ENCODE results near the gene DGCR6.
A peak's percentile ranks its signal among the peaks of the same experiment; 100 is the strongest.
"Not testable (repeated sequence)": the region's sequence is repeated elsewhere in the genome, so short reads cannot be mapped to it uniquely, and the experiment has no call there.

Gene DGCR6

GRCh38 chr22:18931905-18932652, 26.0 kb downstream of the DGCR6 start:
- DNase-seq = no peak

- DNase-seq = no peak
Observed at GRCh38 chr22:18933914-18934313, 27.8 kb downstream of the DGCR6 start.

DNA sequence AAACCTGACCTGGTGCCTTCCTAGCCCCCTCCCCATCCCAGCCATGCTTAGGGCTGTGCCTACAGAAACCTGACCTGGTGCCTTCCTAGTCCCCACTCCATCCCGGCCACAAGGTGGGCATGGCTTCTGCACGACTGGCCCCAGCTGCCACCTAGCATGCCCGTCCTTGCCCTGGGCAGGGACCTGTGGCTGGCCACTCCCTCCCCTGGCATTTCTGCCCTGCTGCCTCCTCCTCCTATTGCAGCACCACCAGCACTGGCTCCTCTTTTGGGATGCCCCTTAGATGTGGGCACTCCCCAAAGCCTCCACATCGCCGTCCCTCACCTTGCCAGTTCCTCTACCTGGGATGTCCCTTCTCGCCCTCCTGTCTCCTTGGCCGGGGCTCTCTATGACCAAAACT, 28.6 kb downstream of the DGCR6 start:
- not testable (repeated sequence) for DNase-seq

GRCh38 chr22:18935889-18936529, 29.9 kb downstream of the DGCR6 start, which contains the start of gene PRODH:
TSS of gene PRODH (minus strand) at chr22:18936293. CDS start at chr22:18936287, 6 bp downstream.
- no peak for DNase-seq

- not testable (repeated sequence) for DNase-seq
Observed at GRCh38 chr22:18938691-18939090, 32.6 kb downstream of the DGCR6 start.

DNA sequence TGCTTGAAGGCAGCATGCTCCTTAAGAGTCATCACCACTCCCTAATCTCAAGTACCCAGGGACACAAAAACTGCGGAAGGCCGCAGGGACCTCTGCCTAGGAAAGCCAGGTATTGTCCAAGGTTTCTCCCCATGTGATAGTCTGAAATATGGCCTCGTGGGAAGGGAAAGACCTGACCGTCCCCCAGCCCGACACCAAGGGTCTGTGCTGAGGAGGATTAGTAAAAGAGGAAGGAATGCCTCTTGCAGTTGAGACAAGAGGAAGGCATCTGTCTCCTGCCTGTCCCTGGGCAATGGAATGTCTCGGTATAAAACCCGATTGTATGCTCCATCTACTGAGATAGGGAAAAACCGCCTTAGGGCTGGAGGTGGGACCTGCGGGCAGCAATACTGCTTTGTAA, 41.0 kb downstream of the DGCR6 start:
- DNase-seq = not testable (repeated sequence)

GRCh38 chr22:18947905-18948304, 41.8 kb downstream of the DGCR6 start:
- DNase-seq = no peak

GRCh38 chr22:18950141-18950540, 44.0 kb downstream of the DGCR6 start:
- DNase-seq = no peak

GRCh38 chr22:18952022-18952421, 45.9 kb downstream of the DGCR6 start:
- DNase-seq = no peak

DNA sequence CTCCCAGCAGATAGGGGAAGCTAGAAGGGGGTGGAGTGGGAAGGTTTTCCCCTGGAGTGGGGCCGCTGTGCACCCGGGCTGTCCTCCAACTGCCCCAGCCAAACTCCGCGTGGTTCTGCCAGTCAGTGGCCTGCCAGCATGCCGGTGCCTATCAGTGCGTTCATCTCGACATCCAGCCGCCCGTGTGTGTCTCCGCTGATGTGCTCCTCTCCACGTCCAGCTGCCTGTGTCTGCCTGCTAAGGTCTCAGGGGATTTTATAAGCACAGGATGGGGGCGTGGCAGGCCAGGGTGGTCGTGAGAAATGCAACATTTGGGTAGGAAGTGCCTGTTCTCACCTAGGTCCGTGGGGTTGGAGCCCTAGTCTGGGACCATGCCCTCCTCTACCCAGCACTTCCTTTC, 47.0 kb downstream of the DGCR6 start:
- DNase-seq = not testable (repeated sequence)

DNA sequence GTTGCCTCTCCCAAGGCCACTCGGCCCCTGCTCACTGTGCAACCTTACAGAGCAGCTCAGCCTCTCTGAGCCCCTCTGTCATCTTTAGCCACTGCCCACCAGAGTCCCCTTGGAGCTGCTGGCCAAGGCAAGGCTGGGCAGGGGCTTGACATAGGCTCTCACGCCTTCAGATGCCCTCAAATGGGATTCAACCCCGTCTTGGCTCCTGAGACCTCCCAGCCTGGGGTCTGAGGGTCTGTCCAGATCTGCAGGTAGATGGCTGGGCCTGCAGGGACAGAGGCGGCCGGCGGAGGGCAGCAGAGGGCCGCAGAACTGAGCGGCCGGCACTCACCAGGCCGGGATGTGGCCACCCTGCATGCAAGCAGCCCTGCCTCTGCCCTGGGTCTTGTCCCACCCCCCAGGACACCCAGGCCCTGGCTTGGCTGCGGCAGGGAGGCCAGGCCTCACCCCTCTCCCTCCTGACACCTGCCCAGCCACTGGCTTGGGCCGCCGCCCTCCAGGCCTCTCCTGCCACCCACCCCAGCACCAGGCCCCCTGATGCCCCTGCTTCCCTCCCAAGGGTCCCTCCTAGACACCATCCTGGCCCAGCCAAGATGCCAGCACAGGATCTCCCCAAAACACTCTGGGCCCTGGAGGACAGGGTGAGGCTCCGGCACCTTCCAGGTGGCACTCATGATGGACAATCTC, 48.3 kb downstream of the DGCR6 start:
- DNase-seq = peak; percentile 39

DNA sequence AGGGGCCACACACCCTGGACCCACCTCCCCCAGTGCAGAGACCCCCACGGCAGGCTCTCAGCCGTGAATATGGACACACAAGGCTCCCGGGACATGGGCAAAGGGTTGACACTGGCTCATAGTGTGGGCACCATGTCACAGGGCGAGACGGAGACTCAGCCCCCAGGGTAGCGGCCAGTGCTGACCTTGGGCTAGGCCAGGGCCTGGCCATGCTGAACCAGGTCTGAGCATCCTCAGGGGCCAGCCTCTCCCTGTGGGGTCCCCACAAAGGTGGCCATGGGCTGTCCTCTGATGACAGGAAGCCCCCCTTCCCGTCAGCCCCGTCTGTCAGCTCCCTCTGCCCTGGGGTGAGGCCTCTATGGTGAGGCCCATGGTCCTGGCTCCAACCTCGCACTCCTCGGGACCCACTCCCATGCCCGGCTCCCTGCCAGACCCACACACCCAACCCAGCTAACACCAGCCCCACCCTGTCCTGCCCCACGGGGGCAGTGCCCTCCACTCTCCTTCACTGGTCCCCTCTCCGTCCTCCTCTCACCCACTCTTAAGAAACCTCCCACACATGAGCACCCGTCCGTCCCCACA, 49.0 kb downstream of the DGCR6 start:
- DNase-seq = no peak

DNA sequence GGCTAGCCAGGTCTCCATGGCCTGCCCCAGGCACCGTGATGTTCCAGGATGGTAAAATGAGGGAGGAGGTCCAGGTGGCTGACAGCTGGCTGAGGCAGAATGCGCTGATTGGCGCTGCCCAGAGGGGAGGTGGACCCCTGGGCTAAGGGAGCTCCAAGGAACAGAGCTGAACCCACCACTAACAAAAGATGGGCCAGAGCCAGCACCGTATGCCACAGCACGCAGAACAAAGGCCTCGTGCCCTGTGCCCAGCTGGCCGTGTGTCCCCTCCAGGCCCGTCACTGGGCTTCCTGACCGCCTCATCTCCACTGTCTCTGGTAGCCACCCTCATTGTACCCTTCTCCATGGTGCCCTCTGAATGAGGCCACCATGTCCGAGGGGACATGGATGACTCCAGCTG, 49.6 kb downstream of the DGCR6 start:
- no peak for DNase-seq

- DNase-seq = not testable (repeated sequence)
Observed at GRCh38 chr22:18956121-18956895, 50.2 kb downstream of the DGCR6 start.

- not testable (repeated sequence) for DNase-seq
Observed at GRCh38 chr22:18956956-18957355, 50.8 kb downstream of the DGCR6 start.

DNA sequence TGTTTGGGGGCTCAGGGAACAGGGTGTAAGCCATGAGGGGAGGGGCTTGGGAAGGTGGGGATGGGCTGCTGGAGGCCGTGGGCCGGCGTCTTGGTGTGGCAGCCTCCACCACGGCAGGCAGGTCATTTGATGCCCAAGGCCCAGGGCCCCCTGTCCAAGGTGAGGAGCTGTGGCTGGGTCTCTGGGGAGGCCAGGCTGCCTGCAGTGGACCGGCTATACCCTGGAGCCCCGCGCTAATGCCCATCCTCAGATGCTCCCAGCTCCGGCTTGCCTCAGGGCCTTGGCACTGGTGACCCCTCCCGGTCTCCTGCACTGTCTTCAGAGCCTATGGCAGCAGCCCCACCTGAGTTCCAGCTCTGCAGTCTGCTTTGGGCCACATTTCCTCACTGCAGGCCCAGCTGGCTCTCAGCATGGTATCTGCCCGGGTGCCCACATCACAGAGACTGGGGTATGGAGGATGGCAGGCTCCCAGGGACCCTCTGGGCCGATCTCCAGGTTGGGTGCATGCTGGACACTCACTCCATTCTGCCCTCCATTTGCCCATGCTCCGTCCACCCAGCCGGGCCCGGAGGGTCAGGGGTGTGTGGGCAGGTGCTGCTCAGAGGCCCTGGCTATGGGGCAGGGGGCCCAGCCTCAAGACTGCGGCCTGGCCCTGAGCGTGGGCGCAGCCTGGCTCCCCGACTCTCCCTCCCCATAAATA, 51.7 kb downstream of the DGCR6 start:
- DNase-seq = not testable (repeated sequence)

GRCh38 chr22:18958321-18958705, 52.2 kb downstream of the DGCR6 start:
- peak; percentile 8 for DNase-seq

- DNase-seq = not testable (repeated sequence)
Observed at GRCh38 chr22:18958738-18959137, 52.6 kb downstream of the DGCR6 start.

- DNase-seq = not testable (repeated sequence)
Observed at GRCh38 chr22:18959266-18959665, 53.1 kb downstream of the DGCR6 start.

- not testable (repeated sequence) for DNase-seq
Observed at GRCh38 chr22:18959741-18960140, 53.6 kb downstream of the DGCR6 start.

DNA sequence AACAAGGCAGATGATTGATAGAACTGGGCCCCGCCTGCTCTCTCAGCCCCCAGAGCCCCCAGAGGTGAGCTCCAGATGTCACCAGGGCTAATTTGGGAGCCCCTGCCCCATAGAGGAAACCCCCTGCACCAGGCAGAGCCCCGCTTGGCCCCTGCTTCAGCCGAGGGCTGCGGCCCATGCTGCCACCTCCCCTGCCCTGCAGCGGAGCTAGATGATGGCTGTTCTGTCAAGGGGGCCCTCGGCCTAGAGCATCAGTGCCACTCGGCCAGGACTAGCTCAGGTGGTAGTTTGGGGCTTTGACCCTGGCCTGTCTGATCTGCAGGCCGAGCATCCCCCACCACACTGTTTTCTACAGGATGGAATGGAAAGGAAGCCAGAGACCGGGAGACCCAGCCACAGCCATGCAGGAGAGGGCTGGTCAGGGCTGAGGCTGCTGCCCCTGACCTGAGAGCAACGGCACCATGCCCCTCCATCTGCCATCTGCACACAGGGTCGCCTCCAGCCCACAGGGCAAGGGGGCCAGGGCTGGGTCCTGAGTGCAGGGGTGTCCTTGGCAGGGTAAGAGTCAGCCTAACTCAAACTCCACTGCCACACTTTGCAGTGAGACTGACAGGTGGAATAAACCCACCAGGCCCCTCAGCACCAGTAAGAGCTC, 54.2 kb downstream of the DGCR6 start:
- DNase-seq = not testable (repeated sequence)

Measured in NCI-H146 (cell line).